ENCODE results near the gene RSPO3. TPM values are rescaled to one million over a fixed set of nuclear protein-coding genes. Genes with fewer than 3 reads are reported as not detected.

RSPO3 gene
- total RNA-seq, 1 donor from 2014 or later, result 8.0 TPM

- no peak overlapping the region for H3K4me3 ChIP-seq
- intact Hi-C loops (cut with DNase I), result no loop called here
- H3K9me3 ChIP-seq, result no peaks in the 10 kb centered on the region
- DNase-seq (no peak), ATAC-seq (no peak)
- H3K36me3 ChIP-seq, result no peaks in the 10 kb centered on the region
- H3K27me3 ChIP-seq (ENCODE audit: low read depth), result no peaks in the 10 kb centered on the region
- TF ChIP-seq CTCF (IDR thresholded peaks at IDR 0.05), result no peak
- H3K27ac ChIP-seq, result no peak overlapping the region
- H3K4me1 ChIP-seq, result no peaks in the 10 kb centered on the region
Observed at GRCh38 chr6:127173156-127173940, 54.9 kb downstream of the RSPO3 start.

- DNase-seq, result no peak
- H3K4me1 ChIP-seq, result no peaks in the 10 kb centered on the region
- H3K27me3 ChIP-seq (ENCODE audit: low read depth), result no peaks in the 10 kb centered on the region
- H3K27ac ChIP-seq, result no peak overlapping the region
- ATAC-seq, result no peak
- TF ChIP-seq CTCF (IDR thresholded peaks at IDR 0.05), result no peak
- H3K9me3 ChIP-seq, result no peaks in the 10 kb centered on the region
- no peak overlapping the region for H3K4me3 ChIP-seq
- H3K36me3 ChIP-seq, result no peaks in the 10 kb centered on the region
- intact Hi-C loops (cut with DNase I), result no loop called here
Observed at GRCh38 chr6:127176146-127176545, 57.7 kb downstream of the RSPO3 start.

GRCh38 chr6:127177030-127177922, 58.8 kb downstream of the RSPO3 start:
- Histone ChIP-seq H3K27me3 (ENCODE audit: low read depth) (no peaks in the 10 kb centered on the region), H3K27ac (no peak overlapping the region), H3K4me1 (no peaks in the 10 kb centered on the region), H3K9me3 (no peaks in the 10 kb centered on the region), H3K36me3 (no peaks in the 10 kb centered on the region), H3K4me3 (no peak overlapping the region)
- no peak for TF ChIP-seq CTCF (IDR thresholded peaks at IDR 0.05)
- intact Hi-C loops (cut with DNase I), result no loop called here
- ATAC-seq, result peak; percentile 54 to 67
- no peak for DNase-seq

GRCh38 chr6:127177923-127178231, 59.4 kb downstream of the RSPO3 start:
- Histone ChIP-seq H3K36me3 (no peaks in the 10 kb centered on the region), H3K4me3 (no peak overlapping the region), H3K27ac (no peak overlapping the region), H3K4me1 (no peaks in the 10 kb centered on the region), H3K9me3 (no peaks in the 10 kb centered on the region), H3K27me3 (ENCODE audit: low read depth) (no peaks in the 10 kb centered on the region)
- no peak for ATAC-seq
- no peak for DNase-seq
- intact Hi-C loops (cut with DNase I), result no loop called here
- no peak for TF ChIP-seq CTCF (IDR thresholded peaks at IDR 0.05)

- intact Hi-C loops (cut with DNase I), result no loop called here
- Histone ChIP-seq H3K4me3 (no peak overlapping the region), H3K36me3 (no peaks in the 10 kb centered on the region), H3K4me1 (no peaks in the 10 kb centered on the region), H3K27me3 (ENCODE audit: low read depth) (no peaks in the 10 kb centered on the region), H3K9me3 (no peaks in the 10 kb centered on the region), H3K27ac (no peak overlapping the region)
- TF ChIP-seq CTCF (IDR thresholded peaks at IDR 0.05), result no peak
- DNase-seq, result no peak
- no peak for ATAC-seq
Observed at GRCh38 chr6:127178746-127179145, 60.3 kb downstream of the RSPO3 start.

All from lower lobe of right lung (tissue), 2 donors.